Measurements from ENCODE around the gene FHIT.

DNA sequence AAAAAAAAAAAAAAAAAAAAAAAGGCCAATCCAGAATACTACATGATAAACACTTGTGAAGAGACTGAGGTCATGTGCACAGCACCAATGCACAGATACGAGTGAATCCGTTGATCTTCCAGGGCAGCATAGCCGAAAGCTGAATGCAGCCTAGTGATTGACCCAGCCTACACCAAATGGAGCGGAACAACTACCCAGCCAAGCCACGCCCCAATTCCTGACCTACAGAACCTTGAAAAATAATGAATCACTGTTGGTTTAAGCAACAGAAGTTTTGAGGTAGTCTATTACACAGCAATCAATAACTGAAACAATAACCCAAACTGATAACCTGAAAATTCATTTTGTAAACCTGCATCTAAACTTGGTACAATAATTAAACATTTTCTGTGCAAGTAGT lies 361.0 kb downstream of the FHIT start:
- TF ChIP-seq, protein P1, sequence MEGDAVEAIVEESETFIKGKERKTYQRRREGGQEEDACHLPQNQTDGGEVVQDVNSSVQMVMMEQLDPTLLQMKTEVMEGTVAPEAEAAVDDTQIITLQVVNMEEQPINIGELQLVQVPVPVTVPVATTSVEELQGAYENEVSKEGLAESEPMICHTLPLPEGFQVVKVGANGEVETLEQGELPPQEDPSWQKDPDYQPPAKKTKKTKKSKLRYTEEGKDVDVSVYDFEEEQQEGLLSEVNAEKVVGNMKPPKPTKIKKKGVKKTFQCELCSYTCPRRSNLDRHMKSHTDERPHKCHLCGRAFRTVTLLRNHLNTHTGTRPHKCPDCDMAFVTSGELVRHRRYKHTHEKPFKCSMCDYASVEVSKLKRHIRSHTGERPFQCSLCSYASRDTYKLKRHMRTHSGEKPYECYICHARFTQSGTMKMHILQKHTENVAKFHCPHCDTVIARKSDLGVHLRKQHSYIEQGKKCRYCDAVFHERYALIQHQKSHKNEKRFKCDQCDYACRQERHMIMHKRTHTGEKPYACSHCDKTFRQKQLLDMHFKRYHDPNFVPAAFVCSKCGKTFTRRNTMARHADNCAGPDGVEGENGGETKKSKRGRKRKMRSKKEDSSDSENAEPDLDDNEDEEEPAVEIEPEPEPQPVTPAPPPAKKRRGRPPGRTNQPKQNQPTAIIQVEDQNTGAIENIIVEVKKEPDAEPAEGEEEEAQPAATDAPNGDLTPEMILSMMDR (IDR thresholded peaks at IDR 0.05) = no peak
- no peak for TF ChIP-seq POLR2A (IDR thresholded peaks at IDR 0.05)
